Measurements from ENCODE around the gene AGAP1.

AGAP1 gene

GRCh38 chr2:235613649-235614048 lies 119.8 kb downstream of the AGAP1 start:
- TF ChIP-seq POLR2AphosphoS5 (IDR thresholded peaks at IDR 0.05; ENCODE audit: low read depth, low read length): no peak
- no peak for TF ChIP-seq TAF1 (IDR thresholded peaks at IDR 0.05; ENCODE audit: borderline replicate concordance, insufficient read depth, low read length)
- no peak for TF ChIP-seq SIN3A (IDR thresholded peaks at IDR 0.05; ENCODE audit: borderline replicate concordance, insufficient read depth, low read length)
- TF ChIP-seq FOXP2 (optimal IDR thresholded peaks at IDR 0.05; ENCODE audit: borderline replicate concordance, extremely low read depth, extremely low read length, insufficient read depth): no peak
- TF ChIP-seq REST (IDR thresholded peaks at IDR 0.05; ENCODE audit: insufficient read depth in 1 of 2, low read depth in 2 of 2, low read length in 2 of 2): no peak

GRCh38 chr2:235614176-235614860 lies 120.5 kb downstream of the AGAP1 start:
- no peak for TF ChIP-seq SIN3A (IDR thresholded peaks at IDR 0.05; ENCODE audit: borderline replicate concordance, insufficient read depth, low read length)

GRCh38 chr2:235614900-235615712 lies 121.3 kb downstream of the AGAP1 start:
- TF ChIP-seq SIN3A (IDR thresholded peaks at IDR 0.05; ENCODE audit: borderline replicate concordance, insufficient read depth, low read length) (no peak), REST (IDR thresholded peaks at IDR 0.05; ENCODE audit: insufficient read depth in 1 of 2, low read depth in 2 of 2, low read length in 2 of 2) (no peak), FOXP2 (optimal IDR thresholded peaks at IDR 0.05; ENCODE audit: borderline replicate concordance, extremely low read depth, extremely low read length, insufficient read depth) (no peak), TAF1 (IDR thresholded peaks at IDR 0.05; ENCODE audit: borderline replicate concordance, insufficient read depth, low read length) (no peak), POLR2AphosphoS5 (IDR thresholded peaks at IDR 0.05; ENCODE audit: low read depth, low read length) (no peak)

- no peak for TF ChIP-seq REST (IDR thresholded peaks at IDR 0.05; ENCODE audit: insufficient read depth in 1 of 2, low read depth in 2 of 2, low read length in 2 of 2)
- no peak for TF ChIP-seq TAF1 (IDR thresholded peaks at IDR 0.05; ENCODE audit: borderline replicate concordance, insufficient read depth, low read length)
- no peak for TF ChIP-seq FOXP2 (optimal IDR thresholded peaks at IDR 0.05; ENCODE audit: borderline replicate concordance, extremely low read depth, extremely low read length, insufficient read depth)
- no peak for TF ChIP-seq POLR2AphosphoS5 (IDR thresholded peaks at IDR 0.05; ENCODE audit: low read depth, low read length)
- no peak for TF ChIP-seq SIN3A (IDR thresholded peaks at IDR 0.05; ENCODE audit: borderline replicate concordance, insufficient read depth, low read length)
Measured at GRCh38 chr2:235616885-235617284, 123.0 kb downstream of the AGAP1 start.

- TF ChIP-seq FOXP2 (optimal IDR thresholded peaks at IDR 0.05; ENCODE audit: borderline replicate concordance, extremely low read depth, extremely low read length, insufficient read depth): no peak
Measured at GRCh38 chr2:235618039-235618438, 124.2 kb downstream of the AGAP1 start.

GRCh38 chr2:235619544-235619943 lies 125.7 kb downstream of the AGAP1 start:
- TF ChIP-seq POLR2AphosphoS5 (IDR thresholded peaks at IDR 0.05; ENCODE audit: low read depth, low read length) (no peak), SIN3A (IDR thresholded peaks at IDR 0.05; ENCODE audit: borderline replicate concordance, insufficient read depth, low read length) (no peak), REST (IDR thresholded peaks at IDR 0.05; ENCODE audit: insufficient read depth in 1 of 2, low read depth in 2 of 2, low read length in 2 of 2) (no peak), FOXP2 (optimal IDR thresholded peaks at IDR 0.05; ENCODE audit: borderline replicate concordance, extremely low read depth, extremely low read length, insufficient read depth) (no peak), TAF1 (IDR thresholded peaks at IDR 0.05; ENCODE audit: borderline replicate concordance, insufficient read depth, low read length) (no peak)
